Hippocampal formation (tissue), 2 donors: ENCODE data around the gene LSG1.

Source experiments
- DNase-seq, 2 donors: peaks; one replicate each; lab custom pipeline; 2025; lab: John Stamatoyannopoulos, UW

The LSG1 gene

GRCh38 chr3:194686816-194687637 is 15.0 kb upstream of the LSG1 start:
- peak in 1 of 2 donors; percentile 30 for DNase-seq

GRCh38 chr3:194686414-194686815 is 14.4 kb upstream of the LSG1 start:
- no peak for DNase-seq

- peak; percentile 66 to 80 for DNase-seq
Measured at GRCh38 chr3:194685718-194686413, 13.9 kb upstream of the LSG1 start, which contains the start of gene FAM43A. Gene FAM43A (plus strand): TSS chr3:194685883. CDS start chr3:194686827, 944 bp downstream.

- DNase-seq: no peak
Measured at GRCh38 chr3:194685065-194685717, 13.2 kb upstream of the LSG1 start.

- no peak for DNase-seq
Measured at GRCh38 chr3:194683380-194683779, 11.4 kb upstream of the LSG1 start.

- peak; percentile 67 to 84 for DNase-seq
Measured at GRCh38 chr3:194682694-194683310, 10.8 kb upstream of the LSG1 start.

- no peak for DNase-seq
Measured at GRCh38 chr3:194682189-194682693, 10.2 kb upstream of the LSG1 start.

- DNase-seq: no peak
Measured at GRCh38 chr3:194680888-194681615, 9.1 kb upstream of the LSG1 start.

GRCh38 chr3:194676471-194676870 is 4.5 kb upstream of the LSG1 start:
- no peak for DNase-seq

- DNase-seq: no peak
Measured at GRCh38 chr3:194675680-194676079, 3.7 kb upstream of the LSG1 start.

GRCh38 chr3:194675081-194675640 is 3.2 kb upstream of the LSG1 start:
- no peak for DNase-seq

- no peak for DNase-seq
Measured at GRCh38 chr3:194673761-194674160, 1.8 kb upstream of the LSG1 start.

- no peak for DNase-seq
Measured at GRCh38 chr3:194672876-194673275, 885 bp upstream of the LSG1 start.

- peak in 1 of 2 donors; percentile 44 for DNase-seq
Measured at GRCh38 chr3:194671511-194671899, 486 bp downstream of the LSG1 start.

- DNase-seq: no peak
Measured at GRCh38 chr3:194667363-194667762, 4.6 kb downstream of the LSG1 start.

- DNase-seq: no peak
Measured at GRCh38 chr3:194664857-194665256, 7.1 kb downstream of the LSG1 start.

- DNase-seq: no peak
Measured at GRCh38 chr3:194661946-194662345, 10.0 kb downstream of the LSG1 start.

GRCh38 chr3:194661374-194661773 is 10.6 kb downstream of the LSG1 start:
- no peak for DNase-seq

- no peak for DNase-seq
Measured at GRCh38 chr3:194659778-194660177, 12.2 kb downstream of the LSG1 start.

- no peak for DNase-seq
Measured at GRCh38 chr3:194658477-194659242, 13.3 kb downstream of the LSG1 start.
